NCI-H774 (cell line): Measurements from ENCODE around the gene EIF4EBP2.

Experiments used
- DNase-seq: peaks from one replicate; lab custom pipeline; 2025; lab: John Stamatoyannopoulos, UW

The EIF4EBP2 gene

GRCh38 chr10:70432561-70433263 is 28.8 kb downstream of the EIF4EBP2 start:
- DNase-seq, result no peak

GRCh38 chr10:70433581-70434280 is 29.8 kb downstream of the EIF4EBP2 start:
- DNase-seq, result no peak

GRCh38 chr10:70435241-70436085 is 31.5 kb downstream of the EIF4EBP2 start:
- no peak for DNase-seq

GRCh38 chr10:70437721-70438120 is 33.8 kb downstream of the EIF4EBP2 start:
- DNase-seq, result no peak

GRCh38 chr10:70440296-70441160 is 36.6 kb downstream of the EIF4EBP2 start:
- DNase-seq, result no peak

- DNase-seq, result no peak
Measured at GRCh38 chr10:70441161-70441894, 37.4 kb downstream of the EIF4EBP2 start, which contains the start of gene NODAL. Gene NODAL (minus strand): TSS chr10:70441681. CDS start chr10:70441667, 14 bp downstream.

- no peak for DNase-seq
Measured at GRCh38 chr10:70441895-70442309, 38.0 kb downstream of the EIF4EBP2 start.

GRCh38 chr10:70442332-70442988 is 38.5 kb downstream of the EIF4EBP2 start:
- no peak for DNase-seq

GRCh38 chr10:70444744-70445143 is 40.8 kb downstream of the EIF4EBP2 start:
- DNase-seq, result no peak

- no peak for DNase-seq
Measured at GRCh38 chr10:70445718-70446657, 42.0 kb downstream of the EIF4EBP2 start.

GRCh38 chr10:70448236-70448635 is 44.3 kb downstream of the EIF4EBP2 start:
- no peak for DNase-seq

- DNase-seq, result no peak
Measured at GRCh38 chr10:70455213-70455630, 51.3 kb downstream of the EIF4EBP2 start.

- DNase-seq, result no peak
Measured at GRCh38 chr10:70456164-70456563, 52.2 kb downstream of the EIF4EBP2 start.

- DNase-seq, result no peak
Measured at GRCh38 chr10:70457759-70458305, 53.9 kb downstream of the EIF4EBP2 start.

GRCh38 chr10:70458329-70459060 is 54.5 kb downstream of the EIF4EBP2 start:
- DNase-seq, result no peak

GRCh38 chr10:70459061-70459773 is 55.3 kb downstream of the EIF4EBP2 start:
- DNase-seq, result no peak

- DNase-seq, result no peak
Measured at GRCh38 chr10:70459774-70460490, 56.0 kb downstream of the EIF4EBP2 start.
